GM18507 (cell line): ENCODE data around the gene DHFR.
"Not testable (repeated sequence)": the region's sequence is repeated elsewhere in the genome, so short reads cannot be mapped to it uniquely, and the experiment has no call there.

Experiments
- DNase-seq: peaks from one replicate; pipeline ENCODE4 v3.0.0; 2011; ENCODE audit warnings: low read depth; ENCODE audit not compliant: insufficient read length; ENCODE audit errors: extremely low spot score
- FAIRE-seq: peaks from 2 replicates; lab custom pipeline; 2011; peaks lifted over from hg19 to GRCh38; lab: Jason Lieb, UNC

The DHFR gene

DNA sequence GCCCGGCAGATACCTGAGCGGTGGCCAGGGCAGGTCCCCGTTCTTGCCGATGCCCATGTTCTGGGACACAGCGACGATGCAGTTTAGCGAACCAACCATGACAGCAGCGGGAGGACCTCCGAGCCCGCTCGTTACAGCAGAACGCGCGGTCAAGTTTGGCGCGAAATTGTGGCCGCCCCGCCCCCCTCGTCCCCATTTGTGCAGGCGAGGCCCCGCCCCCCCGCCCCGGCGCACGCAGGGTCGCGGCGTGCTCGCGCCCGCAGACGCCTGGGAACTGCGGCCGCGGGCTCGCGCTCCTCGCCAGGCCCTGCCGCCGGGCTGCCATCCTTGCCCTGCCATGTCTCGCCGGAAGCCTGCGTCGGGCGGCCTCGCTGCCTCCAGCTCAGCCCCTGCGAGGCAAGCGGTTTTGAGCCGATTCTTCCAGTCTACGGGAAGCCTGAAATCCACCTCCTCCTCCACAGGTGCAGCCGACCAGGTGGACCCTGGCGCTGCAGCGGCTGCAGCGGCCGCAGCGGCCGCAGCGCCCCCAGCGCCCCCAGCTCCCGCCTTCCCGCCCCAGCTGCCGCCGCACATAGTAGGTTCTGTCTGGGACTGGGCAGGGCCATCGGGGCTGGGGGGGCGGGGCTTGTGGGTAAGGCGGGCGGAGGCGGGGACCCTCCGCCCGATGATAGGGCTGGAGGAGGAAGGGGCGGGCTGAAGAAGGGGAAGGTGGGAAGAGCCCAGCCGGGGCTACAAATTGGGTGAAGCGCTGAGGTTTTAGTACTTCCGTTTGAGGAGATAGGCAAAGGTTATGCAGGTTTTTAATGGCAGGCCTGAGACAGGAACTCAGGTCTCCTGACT is at the start of gene DHFR, which contains the start of gene MSH3:
Gene DHFR (minus strand): TSS at position 593 of the 840 bp plus-strand sequence. CDS start 494 bp downstream, at position 99.
Gene MSH3 (plus strand): TSS at position 262 of the 840 bp plus-strand sequence. CDS start 76 bp downstream, at position 338.
- FAIRE-seq, result peak; percentile 99

DNA sequence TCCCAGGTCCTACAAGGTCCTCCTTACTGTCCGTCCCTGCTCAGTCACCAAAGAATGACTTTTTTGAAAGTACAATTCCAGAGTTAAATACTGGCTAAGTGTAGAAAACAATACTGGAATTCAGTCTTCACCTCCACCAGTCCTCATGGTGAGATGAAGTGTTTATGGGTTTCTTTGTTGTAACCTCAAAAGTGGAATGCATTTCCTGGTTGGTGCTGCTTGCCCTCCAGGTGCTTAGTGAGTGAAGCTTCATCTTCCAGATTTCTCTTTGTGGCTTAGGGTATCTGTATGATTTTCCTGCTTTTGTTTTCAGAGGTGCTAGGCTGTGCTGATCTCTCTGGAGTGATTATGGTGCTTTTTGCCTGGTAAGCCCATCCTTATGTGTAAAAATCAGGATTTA is 49.4 kb upstream of the DHFR start:
- DNase-seq (no peak), FAIRE-seq (no peak)

More for the DNA sequence above, at the start of gene DHFR, which contains the start of gene MSH3:
- peak; percentile 88 for DNase-seq

DNA sequence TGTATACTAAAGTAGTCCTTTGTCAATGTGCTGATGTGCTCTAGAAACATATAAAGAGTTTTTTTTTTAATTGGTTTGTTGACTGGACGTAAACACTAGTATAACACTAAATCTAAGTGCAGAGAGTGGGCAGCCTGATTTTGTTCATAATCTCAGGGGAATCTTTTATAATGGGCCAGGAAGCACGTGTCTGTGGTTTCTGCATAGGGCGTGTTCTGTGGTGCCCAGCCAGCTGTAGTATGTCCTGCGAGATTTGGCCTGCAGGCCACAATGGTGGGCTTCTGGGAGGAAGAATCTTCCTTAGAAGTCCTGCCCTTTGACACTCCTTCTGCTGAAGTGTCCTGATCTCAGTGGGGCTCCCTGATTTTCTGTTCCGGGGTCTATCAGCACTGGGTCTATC is 49.0 kb upstream of the DHFR start:
- no peak for DNase-seq
- no peak for FAIRE-seq

DNA sequence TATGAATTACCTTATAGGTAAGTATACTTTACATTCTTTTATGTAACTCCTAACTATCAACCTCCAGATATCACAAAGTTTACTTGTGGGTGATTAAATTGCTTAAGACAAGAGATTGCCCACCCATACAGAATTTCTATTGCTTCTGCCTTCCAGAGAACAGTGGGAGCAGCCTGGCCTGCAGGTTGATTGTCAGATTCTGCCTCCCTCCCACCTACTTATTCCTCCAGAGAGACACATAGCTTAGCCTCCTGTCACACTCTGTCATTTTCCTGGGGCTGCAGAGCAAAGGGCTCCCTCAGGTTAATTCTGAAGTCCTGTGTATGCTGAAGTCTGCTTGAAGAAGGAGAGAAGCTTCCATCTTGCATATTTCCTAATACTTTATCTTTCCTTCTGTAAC is 48.5 kb upstream of the DHFR start:
- FAIRE-seq, result no peak

DNA sequence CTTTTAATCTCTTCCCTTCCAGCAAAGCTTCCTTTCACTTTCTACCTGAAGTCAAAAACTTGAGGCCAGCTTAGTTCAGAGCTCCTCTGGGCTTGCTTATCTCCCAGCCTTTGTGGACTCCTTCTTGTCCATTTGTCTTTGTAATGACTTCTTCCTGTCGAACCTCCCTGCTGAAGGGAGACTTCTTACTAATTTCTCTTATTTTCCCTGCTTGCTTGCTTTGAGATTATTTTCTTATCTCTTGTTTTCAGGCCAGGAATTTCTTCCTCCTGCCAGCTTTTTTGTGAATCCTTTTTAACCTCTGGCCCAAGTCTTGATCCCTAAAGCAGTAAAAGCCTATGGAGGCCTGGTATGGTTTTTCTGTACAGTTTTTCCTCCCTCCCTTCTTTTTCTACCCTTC is 46.8 kb upstream of the DHFR start:
- DNase-seq, result no peak
- FAIRE-seq, result no peak

More for the DNA sequence above, 48.5 kb upstream of the DHFR start:
- no peak for DNase-seq

DNA sequence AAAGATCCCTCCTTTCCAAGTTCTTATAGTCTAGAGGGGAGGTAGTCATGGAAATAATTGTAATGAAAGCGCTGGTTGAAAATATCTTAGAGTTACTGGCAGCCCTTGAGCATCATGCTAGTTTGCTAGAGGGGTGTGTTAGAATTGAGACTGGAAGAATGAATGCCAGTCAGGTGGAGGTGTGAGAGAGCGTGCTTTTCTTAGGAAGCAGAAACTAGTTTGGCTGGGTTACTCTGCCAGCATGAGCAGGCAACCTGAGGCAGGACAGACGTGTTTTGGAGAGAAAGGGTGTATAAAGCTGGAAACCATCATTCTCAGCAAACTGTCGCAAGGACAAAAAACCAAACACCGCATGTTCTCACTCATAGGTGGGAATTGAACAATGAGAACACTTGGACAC is 43.6 kb upstream of the DHFR start:
- FAIRE-seq (no peak), DNase-seq (no peak)

DNA sequence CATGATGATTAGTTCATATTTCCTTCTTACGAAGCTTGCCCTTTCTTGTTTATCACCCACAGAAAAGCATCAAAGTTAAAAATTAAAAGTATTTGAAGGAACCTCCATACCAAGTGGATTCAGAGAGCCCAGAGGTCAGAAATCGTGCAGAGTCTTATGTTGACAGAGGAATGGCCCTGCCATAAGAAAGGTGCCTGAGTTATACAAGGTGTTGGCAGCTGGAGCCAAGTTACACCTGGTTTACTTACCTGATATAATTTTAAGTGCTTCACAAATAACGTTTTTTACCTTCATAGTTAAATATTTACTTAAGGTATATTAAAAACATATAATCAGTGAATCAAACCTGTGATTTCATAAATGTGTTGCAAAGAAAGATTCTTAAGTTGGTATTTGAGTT is 42.3 kb upstream of the DHFR start:
- DNase-seq (no peak), FAIRE-seq (no peak)

DNA sequence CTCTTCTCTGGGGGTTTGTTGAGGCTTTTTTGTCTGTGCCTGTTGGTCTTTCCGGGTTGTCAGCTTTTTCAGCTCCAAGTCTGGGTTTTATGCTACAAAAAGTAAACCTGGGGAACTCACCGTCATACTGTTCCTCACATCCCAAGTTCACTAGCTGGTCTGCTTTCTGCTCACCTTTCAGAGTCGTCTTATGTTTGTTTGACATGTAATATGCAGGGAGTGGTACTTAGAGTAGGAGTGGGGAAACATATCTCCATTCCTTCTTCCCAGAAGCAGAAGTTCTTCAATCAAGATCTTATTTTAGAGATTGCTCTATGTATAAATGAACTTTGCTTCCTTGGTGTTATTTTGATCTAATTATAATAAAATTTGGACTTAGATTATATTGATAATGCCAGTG is 41.7 kb upstream of the DHFR start:
- DNase-seq (no peak), FAIRE-seq (no peak)

DNA sequence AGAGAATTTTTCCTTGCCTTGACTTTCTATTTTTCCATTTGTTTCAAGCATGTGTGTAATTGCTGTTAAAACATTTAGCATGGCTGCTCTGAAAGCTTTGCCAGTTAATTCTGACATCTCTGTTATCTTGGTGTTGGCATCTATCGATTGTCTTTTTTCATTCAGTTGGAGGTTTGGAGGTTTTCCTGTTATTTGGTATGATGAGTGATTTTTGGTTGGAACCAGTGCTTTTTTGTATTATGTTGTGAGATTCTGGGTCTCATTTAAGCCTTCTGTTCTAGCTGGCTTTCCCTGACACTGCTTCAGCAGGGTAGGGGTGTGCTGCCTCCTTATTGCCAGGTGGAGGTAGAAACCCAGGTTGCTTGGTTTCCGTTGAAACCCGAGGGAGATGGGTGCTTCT is 40.9 kb upstream of the DHFR start:
- no peak for DNase-seq
- no peak for FAIRE-seq

DNA sequence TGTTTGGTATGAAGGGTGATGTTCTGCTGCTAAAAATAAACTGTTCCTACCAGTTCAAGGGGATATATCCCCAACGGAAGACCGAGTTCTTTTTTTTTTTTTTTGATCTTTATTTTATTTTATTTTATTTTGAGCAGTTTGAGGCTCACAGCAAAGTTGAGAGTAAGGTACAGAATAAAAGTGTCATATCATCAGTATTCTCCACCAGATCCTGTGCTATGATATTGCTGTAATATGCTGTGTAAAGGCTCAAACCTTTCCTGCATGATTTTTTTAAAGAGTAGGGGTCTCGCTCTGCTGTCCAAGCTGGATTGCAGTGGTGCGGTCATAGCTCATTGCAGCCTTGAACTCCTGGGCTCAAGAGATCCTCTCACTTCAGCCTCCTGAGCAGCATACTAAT is 34.8 kb upstream of the DHFR start:
- DNase-seq, result no peak
- FAIRE-seq, result no peak

DNA sequence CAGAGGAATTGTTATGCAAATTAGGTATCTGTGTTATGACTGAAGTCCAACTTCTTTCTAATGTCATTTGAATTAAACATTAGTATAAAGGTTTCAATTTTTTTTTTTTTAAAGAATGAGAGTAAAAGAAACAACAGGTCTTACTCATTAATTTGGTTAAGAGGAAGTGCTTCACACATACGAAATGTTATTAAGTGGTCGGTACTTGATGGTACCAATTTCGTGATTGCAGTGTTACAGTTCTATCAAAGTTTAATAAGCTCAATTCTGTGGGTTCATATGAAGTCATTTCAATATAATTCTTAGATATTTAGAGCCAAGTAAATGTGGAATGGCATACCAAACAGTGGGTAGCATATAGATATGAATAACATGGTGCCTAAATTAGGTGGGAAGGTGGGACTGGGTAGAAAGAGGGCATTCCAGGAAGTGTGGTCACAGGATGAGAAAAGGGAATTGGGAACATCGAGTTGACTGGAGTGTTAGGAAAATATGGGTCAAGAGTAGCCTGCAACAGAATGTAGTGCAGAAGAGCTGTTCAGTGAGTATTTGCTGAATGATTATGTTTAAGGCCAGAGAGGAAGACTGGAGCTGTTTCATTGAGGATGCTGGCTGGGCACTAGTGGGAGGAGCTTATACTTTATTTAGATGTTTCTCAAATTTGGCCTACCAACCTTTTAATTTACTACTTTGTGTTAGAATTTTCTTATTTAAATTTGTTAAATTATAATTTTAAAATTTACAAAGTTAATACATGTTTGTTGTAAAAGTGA is 34.1 kb upstream of the DHFR start:
- DNase-seq (no peak), FAIRE-seq (no peak)

DNA sequence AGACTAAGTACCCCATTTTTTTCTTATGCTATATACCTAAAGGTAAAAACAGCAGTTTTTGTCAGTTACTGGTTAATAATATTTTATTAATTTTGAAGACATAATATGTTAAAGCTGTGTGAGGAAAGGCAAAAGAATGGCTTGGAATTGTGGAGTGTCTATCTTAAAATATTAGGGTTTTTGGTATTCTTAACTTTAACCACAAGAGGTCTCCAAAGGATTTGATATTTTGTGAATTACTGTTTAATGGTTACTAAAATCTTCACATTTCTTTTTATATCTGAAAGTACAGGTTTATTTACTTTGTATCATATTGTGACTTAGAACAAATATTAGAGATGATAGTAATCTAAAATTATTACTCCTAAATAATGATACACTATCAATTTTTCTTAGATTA is 32.0 kb upstream of the DHFR start:
- DNase-seq (no peak), FAIRE-seq (peak; percentile 62)

DNA sequence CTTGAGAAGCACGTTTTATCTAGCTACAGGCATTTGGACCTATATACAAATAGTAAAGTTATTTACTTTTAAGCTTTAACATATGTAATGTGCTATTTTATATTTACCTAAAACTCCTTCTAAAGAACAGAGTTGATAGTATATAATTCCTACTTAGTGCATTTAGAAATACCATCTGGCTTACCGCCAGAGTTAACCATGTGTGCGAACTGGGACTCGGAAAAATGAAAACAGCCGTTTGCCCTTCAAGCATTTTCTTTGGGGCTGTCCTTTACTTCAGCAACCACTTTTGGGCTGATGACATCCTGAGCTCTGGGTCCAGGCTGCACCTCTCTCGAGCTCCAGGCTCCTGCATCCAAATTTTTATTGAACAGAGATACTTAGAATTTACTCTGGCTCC is 21.9 kb upstream of the DHFR start:
- FAIRE-seq (no peak), DNase-seq (no peak)

DNA sequence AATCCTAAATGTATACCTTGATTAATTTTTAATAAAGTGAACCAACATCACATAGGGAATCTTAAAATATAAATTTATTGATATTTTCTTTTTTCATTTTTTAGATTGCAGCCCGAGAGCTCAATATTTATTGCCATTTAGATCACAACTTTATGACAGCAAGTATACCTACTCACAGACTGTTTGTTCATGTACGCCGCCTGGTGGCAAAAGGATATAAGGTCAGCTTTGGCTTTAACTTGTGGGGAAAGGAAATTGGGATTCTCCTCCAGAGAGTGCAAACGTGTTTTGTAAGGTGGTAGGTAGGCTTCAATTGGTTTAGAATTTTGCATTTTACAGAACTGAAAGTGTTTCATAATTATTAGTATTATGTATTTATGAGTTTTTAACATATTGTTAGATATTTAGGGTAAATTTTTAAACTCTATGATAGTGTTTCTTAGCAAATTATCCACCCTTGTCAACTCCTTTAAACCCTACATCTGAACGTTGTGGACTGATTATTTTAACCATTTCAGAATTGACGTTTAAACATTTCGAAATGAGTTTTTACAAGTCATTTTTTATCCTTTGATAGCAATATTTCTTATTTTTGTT is 17.5 kb upstream of the DHFR start:
- DNase-seq (peak; percentile 29), FAIRE-seq (peak; percentile 82)

DNA sequence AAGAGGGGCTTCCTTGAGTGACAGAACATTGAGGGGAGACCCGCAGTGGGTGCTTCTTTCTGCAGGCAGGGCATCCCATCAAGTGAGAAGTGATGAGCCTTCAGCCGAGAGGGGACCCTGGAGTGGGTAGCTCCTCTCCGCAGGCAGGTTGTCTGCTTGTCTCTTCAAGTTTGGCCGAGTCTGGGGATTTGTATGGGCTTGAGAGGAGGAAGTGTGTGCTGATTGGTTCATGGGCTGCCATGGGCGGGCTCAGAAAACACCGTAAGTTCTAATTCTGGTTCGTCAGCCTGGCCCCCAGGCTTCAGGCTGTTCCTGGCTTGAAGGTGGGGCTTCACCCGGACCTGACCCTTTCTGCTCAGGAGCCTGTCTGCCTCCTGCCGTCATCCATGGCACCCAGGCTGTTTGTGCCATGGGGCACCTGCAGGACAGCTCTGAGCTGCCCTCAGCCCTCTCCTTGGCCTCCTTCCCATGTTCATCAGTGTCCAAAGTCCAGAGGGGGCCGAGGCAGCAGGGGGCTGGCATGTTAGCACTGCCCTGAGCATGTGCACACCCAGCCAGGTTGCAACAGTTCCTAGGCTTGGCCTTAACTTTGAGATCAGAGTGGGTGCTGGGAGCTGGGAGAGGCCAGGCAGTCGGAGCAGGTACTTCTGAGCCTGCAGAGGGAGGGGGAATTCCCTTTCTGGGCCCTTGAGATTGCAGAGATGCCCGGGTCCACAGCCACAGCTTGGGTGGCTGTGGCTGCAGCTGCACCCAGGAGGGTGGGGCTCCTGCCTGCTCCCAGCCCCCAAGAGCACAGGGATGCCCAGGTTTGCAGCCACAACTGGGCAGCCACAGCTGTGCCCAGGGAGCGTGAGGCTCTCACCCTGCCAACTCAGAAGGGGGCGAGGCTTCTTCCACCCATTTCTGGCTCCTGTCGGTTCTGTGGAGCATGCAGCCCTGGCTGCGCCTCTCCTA is 13.5 kb upstream of the DHFR start:
- DNase-seq (no peak), FAIRE-seq (peak; percentile 74)

DNA sequence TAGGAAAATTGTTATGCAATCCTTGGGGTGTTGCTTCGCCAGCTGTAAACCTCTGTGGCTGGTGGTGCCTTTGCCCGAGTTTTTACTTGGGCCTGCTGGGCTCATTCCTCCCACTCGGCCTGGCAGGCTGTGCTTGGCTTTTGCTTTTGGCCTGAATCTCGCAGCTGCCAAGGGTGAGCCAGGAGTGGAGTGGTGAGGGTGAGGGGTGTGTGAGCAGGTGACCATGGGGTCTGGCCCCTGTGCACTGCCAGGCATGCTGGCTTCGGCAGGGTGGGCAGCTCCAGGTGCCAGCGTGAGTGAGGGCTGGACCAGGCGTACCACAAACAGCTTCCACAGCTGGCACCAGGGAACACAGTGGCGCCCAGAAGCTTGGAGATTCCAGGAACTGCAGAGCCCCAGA is 12.6 kb upstream of the DHFR start:
- no peak for FAIRE-seq

DNA sequence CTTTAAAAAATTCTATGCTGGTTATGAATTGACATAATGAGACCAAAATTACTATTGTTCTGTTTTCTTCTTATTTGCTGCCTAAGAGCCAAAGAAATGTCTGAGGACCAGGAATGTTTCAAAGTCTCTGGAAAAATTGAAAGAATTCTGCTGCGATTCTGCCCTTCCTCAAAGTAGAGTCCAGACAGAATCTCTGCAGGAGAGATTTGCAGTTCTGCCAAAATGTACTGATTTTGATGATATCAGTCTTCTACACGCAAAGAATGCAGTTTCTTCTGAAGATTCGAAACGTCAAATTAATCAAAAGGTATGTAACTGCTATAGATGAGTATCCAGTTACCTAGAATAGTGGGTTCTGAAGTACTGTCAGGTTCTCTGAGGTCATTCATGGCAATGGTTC is 10.3 kb upstream of the DHFR start:
- DNase-seq (no peak), FAIRE-seq (peak; percentile 12)

More for the DNA sequence above, 12.6 kb upstream of the DHFR start:
- no peak for DNase-seq

DNA sequence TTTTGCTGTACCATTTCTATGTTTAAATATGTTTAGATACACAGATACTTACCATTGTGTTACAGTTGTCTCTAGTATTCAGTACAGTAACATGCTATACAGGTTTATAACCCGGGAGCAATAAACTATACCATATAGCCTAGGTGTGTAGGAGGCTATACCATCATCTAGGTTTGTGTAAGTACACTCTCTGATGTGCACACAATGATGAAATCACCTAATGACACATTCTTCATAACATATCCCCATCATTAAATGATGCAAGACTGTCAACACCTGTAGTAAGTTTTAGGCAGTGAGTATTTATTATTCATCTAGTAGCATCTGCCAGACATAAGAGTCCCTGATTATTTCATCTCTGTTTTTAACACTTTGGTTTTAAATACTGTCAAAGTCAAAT is 7.3 kb upstream of the DHFR start:
- DNase-seq (no peak), FAIRE-seq (no peak)

DNA sequence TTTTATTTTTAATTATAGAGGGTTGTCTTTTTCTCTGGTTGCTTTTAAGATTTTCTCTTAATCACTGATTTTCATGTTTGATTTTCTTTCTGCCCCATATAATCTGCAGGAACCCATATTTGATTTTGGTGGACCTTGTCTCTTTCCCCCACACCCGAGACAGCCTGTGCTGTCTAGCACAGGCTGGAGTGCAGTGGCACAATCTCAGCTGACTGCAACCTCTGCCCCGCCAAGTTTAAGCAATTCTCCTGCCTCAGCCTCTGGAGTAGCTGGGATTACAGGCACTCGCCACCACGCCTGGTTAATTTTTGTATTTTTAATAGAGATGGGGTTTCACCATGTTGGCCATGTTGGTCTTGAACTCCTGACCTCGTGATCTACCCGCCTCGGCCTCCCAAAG is 5.9 kb upstream of the DHFR start:
- FAIRE-seq, DNase-seq: not testable (repeated sequence)
